GM20000 (cell line): ENCODE data around the gene KCNMA1.

Source experiments
- DNase-seq: peaks from one replicate; pipeline ENCODE4 v3.0.0; 2012; ENCODE audit warnings: low spot score
- CTCF ChIP-seq: IDR thresholded peaks from 2 replicates; pipeline ENCODE4 v1.5.1; 2012; ENCODE audit warnings: mild to moderate bottlenecking, control low read depth; ENCODE audit errors: extremely low read depth, missing control alignments

The KCNMA1 gene

GRCh38 chr10:77236700-77237099, 400.9 kb downstream of the KCNMA1 start:
- no peak for DNase-seq
- TF ChIP-seq CTCF: no peak

GRCh38 chr10:77236029-77236428, 401.6 kb downstream of the KCNMA1 start:
- no peak for DNase-seq
- no peak for TF ChIP-seq CTCF

- no peak for DNase-seq
- no peak for TF ChIP-seq CTCF
Observed at GRCh38 chr10:77234599-77234998, 403.0 kb downstream of the KCNMA1 start.

- TF ChIP-seq CTCF: no peak
- DNase-seq: no peak
Observed at GRCh38 chr10:77233466-77233865, 404.1 kb downstream of the KCNMA1 start.

- no peak for DNase-seq
- TF ChIP-seq CTCF: no peak
Observed at GRCh38 chr10:77231884-77232610, 405.6 kb downstream of the KCNMA1 start.

GRCh38 chr10:77231375-77231774, 406.2 kb downstream of the KCNMA1 start:
- TF ChIP-seq CTCF: no peak
- no peak for DNase-seq

GRCh38 chr10:77230194-77230593, 407.4 kb downstream of the KCNMA1 start:
- TF ChIP-seq CTCF: no peak

More at GRCh38 chr10:77230194-77230593, 407.4 kb downstream of the KCNMA1 start:
- DNase-seq: no peak
